A549 (cell line): ENCODE results near the gene TMEM117. TPM values are rescaled to one million over a fixed set of nuclear protein-coding genes. Genes with fewer than 3 reads are reported as not detected.

Experiments used
- ATAC-seq, 2 experiments: fragments of 200-7000 bp in 1 of 2; fragments of >200 bp in 1 of 2; cut with Nextera tagmentation in 1 of 2; cut with Tn5 transposase in 1 of 2; 3 replicates each; pipeline versions ENCODE4 v1.8.0 to v1.9.1; 2018 to 2020; ENCODE audit warnings: mild to moderate bottlenecking in 1 of 2, moderate library complexity in 1 of 2
- CTCF ChIA-PET: fragments of 300-600 bp; sonication (Branson Sonifier 250); formaldehyde crosslinking; extraction: SDS; loops from one replicate; lab custom pipeline; 2021; ENCODE audit warnings: antibody characterized with exemption, inconsistent platforms; lab: Yijun Ruan, JAX
- POLR2A ChIA-PET: fragments of 350-600 bp; formaldehyde crosslinking; extraction: SDS; loops from one replicate; lab custom pipeline; 2021; ENCODE audit warnings: antibody characterized with exemption, inconsistent platforms; lab: Yijun Ruan, JAX
- DNase-seq, 2 experiments: peaks; one replicate each; pipeline versions ENCODE4 v3.0.0 to v3.0.0-alpha.2; 2011 to 2016; ENCODE audit warnings: low read depth in 1 of 2, low spot score in 1 of 2
- FAIRE-seq: peaks from 2 replicates; lab custom pipeline; 2011; peaks lifted over from hg19 to GRCh38; lab: Jason Lieb, UNC
- H3K27ac ChIP-seq, 2 experiments: fragments of >200 bp; sonication (Bioruptor Twin); formaldehyde crosslinking; 3 replicates each; pipeline ENCODE4 v1.5.1; 2016 to 2017
- H3K4me1 ChIP-seq: fragments of >200 bp; sonication (Bioruptor Twin); formaldehyde crosslinking; 3 replicates; pipeline ENCODE4 v1.6.1; 2016
- H3K4me2 ChIP-seq: fragments of >200 bp; sonication (Bioruptor Twin); formaldehyde crosslinking; 3 replicates; pipeline ENCODE4 v1.6.1; 2016
- H3K4me3 ChIP-seq: fragments of >200 bp; sonication (Bioruptor Twin); formaldehyde crosslinking; 3 replicates; pipeline ENCODE4 v1.5.1; 2016
- H3K9me3 ChIP-seq: fragments of >200 bp; sonication (Bioruptor Twin); formaldehyde crosslinking; 3 replicates; pipeline ENCODE4 v1.6.1; 2016
- CHD4 ChIP-seq: fragments of 200-600 bp; sonication (generic); IDR thresholded peaks from 2 replicates; pipeline ENCODE4 v1.6.1; 2016; ENCODE audit warnings: antibody characterized with exemption, mild to moderate bottlenecking, borderline replicate concordance
- ESRRA ChIP-seq: fragments of 150-350 bp; IDR thresholded peaks from 2 replicates; pipeline ENCODE4 v1.6.1; 2014; ENCODE audit warnings: mild to moderate bottlenecking, low read length, borderline replicate concordance
- HOXA7 ChIP-seq: fragments of 250-450 bp; sonication (Bioruptor Pico); IDR thresholded peaks from 2 replicates; pipeline ENCODE4 v1.5.0; 2020; ENCODE audit warnings: mild to moderate bottlenecking, moderate library complexity
- KDM1A ChIP-seq: fragments of 200-600 bp; sonication (generic); IDR thresholded peaks from 2 replicates; pipeline ENCODE4 v1.6.1; 2016; ENCODE audit warnings: low read depth, mild to moderate bottlenecking
- MAFK ChIP-seq: fragments of 450-650 bp; IDR thresholded peaks from 2 replicates; pipeline ENCODE4 v1.6.1; 2014; ENCODE audit not compliant: partially characterized antibody
- NPAS2 ChIP-seq: fragments of 250-450 bp; sonication (Bioruptor Pico); IDR thresholded peaks from 2 replicates; pipeline ENCODE4 v1.8.0; 2022; ENCODE audit warnings: mild to moderate bottlenecking, moderate library complexity, borderline replicate concordance
- NR3C1 ChIP-seq: fragments of >200 bp; sonication (Bioruptor Twin); formaldehyde crosslinking; IDR thresholded peaks from 3 replicates; pipeline ENCODE4 v1.6.1; 2017
- PHF8 ChIP-seq: fragments of 200-600 bp; sonication (generic); IDR thresholded peaks from 2 replicates; pipeline ENCODE4 v1.6.1; 2016; ENCODE audit warnings: low read depth, mild to moderate bottlenecking, antibody characterized with exemption, moderate library complexity, borderline replicate concordance
- RAD21 ChIP-seq, 2 experiments: fragments of >200 bp in 1 of 2; sonication (Bioruptor Twin) in 1 of 2; formaldehyde crosslinking in 1 of 2; IDR thresholded peaks in 1 of 2; conservative IDR thresholded peaks in 1 of 2; 2 replicates in 1 of 2; 3 replicates in 1 of 2; pipeline ENCODE4 v1.6.1; 2012 to 2018; ENCODE audit warnings: inconsistent platforms in 1 of 2
- RCOR1 ChIP-seq: fragments of 150-350 bp; IDR thresholded peaks from 2 replicates; pipeline ENCODE4 v1.6.1; 2014; ENCODE audit warnings: antibody characterized with exemption, low read length, low read depth
- TP53 ChIP-seq: fragments of 250-450 bp; sonication (Bioruptor Pico); IDR thresholded peaks from 2 replicates; pipeline ENCODE4 v1.5.0; 2021; ENCODE audit warnings: mild to moderate bottlenecking, moderate library complexity
- ZNF302 ChIP-seq: fragments of 250-450 bp; sonication (Bioruptor Pico); IDR thresholded peaks from 2 replicates; pipeline ENCODE4 v1.9.0; 2021; ENCODE audit warnings: inconsistent platforms, mild to moderate bottlenecking, moderate library complexity
- ZSCAN20 ChIP-seq: fragments of 250-450 bp; sonication (Bioruptor Pico); IDR thresholded peaks from 2 replicates; pipeline ENCODE4 v1.8.0; 2022; ENCODE audit warnings: mild to moderate bottlenecking, moderate library complexity
- WGBS: methylation state at CpG from one replicate; pipeline ENCODE4 v1.1.6; 2017; ENCODE audit errors: missing lambda C conversion rate; 5-methylcytosine and 5-hydroxymethylcytosine counted together
- polyA plus RNA-seq, 4 experiments: library from polyadenylated mRNA; depleted of rRNA in 3 of 4; stranded (reverse); fragments of >200 nt; fragmentation: RNase III in 1 of 4; extraction: RNeasy Plus Mini Kit Qiagen cat#74134 plus additional on column Dnase treatment in 1 of 4; gene quantifications; 2 replicates in 3 of 4; 3 replicates in 1 of 4; pipeline ENCODE4 v1.2.3, GENCODE V29; 2011 to 2017
- TF ChIP-seq, protein P1 (sequence below): fragments of >200 bp; sonication (Bioruptor Twin); formaldehyde crosslinking; IDR thresholded peaks from 2 replicates; pipeline ENCODE4 v1.6.1; 2016
- TF ChIP-seq, protein P2 (sequence below): fragments of >200 bp; sonication (Bioruptor Twin); formaldehyde crosslinking; IDR thresholded peaks from 3 replicates; pipeline ENCODE4 v1.5.1; 2016
- TF ChIP-seq, protein P3 (sequence below): fragments of 450-650 bp; IDR thresholded peaks from 2 replicates; pipeline ENCODE4 v1.6.1; 2014; ENCODE audit warnings: antibody characterized with exemption
- TF ChIP-seq, protein P4 (sequence below): fragments of 250-450 bp; sonication (Bioruptor Pico); IDR thresholded peaks from 2 replicates; pipeline ENCODE4 v1.5.0; 2021; ENCODE audit warnings: mild to moderate bottlenecking, moderate library complexity, borderline replicate concordance
- TF ChIP-seq, protein P5 (sequence below): IDR thresholded peaks from 2 replicates; pipeline ENCODE4 v1.6.1; 2012
- TF ChIP-seq, protein P6 (sequence below): fragments of 250-450 bp; sonication (Bioruptor Pico); IDR thresholded peaks from 2 replicates; pipeline ENCODE4 v1.5.0; 2020; ENCODE audit warnings: low read depth, mild to moderate bottlenecking, moderate library complexity

TMEM117 gene
- polyA plus RNA-seq, 2 of the 4 experiments (the other 2 are of a cell fraction), result 2.1 to 4.6 TPM

DNA sequence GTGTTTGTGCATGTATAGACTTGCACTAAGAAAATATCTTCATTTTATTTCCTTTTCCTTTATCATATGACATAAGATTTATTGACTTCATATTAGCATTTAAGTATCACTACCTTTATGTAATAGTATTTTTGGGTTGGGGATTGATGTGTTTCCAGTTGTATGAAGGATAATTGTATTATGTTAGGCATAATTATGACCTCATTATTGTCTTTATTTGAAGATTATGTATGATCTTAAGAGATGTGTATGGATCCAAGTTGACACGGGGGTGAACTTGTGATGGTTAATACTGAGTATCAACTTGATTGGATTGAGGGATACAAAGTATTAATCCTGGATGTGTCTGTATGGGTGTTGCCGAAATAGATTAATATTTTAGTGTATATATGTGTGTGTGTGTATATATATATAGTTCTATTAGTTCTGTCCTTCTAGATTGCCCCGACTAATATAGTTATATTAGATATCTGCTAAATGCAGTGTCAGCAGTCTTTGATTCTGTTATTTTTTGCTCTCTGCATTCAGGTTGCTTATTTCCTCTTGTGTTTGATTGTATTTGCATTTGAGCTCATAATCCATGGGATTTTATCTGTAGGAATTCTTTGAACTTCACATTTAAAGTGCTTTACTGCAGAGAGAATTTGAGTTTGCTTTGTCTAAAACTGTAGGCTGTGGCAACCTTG is 211.0 kb downstream of the TMEM117 start:
- 41% methylated on average over 3 of the region's 3 CpGs for WGBS
- no peaks in the 10 kb centered on the region for H3K9me3 ChIP-seq
- FAIRE-seq (no peak), ATAC-seq (no peak), DNase-seq (no peak)
- no peak overlapping the region for H3K27ac ChIP-seq
- ChIA-PET CTCF (no interaction called here), POLR2A (no interaction called here)
- no peak overlapping the region for H3K4me2 ChIP-seq
- H3K4me3 ChIP-seq, result no peak overlapping the region
- TF ChIP-seq, protein P1, sequence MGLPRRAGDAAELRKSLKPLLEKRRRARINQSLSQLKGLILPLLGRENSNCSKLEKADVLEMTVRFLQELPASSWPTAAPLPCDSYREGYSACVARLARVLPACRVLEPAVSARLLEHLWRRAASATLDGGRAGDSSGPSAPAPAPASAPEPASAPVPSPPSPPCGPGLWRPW, result no peak
- TF ChIP-seq MAFK, result peak; percentile 89
- no peaks in the 10 kb centered on the region for H3K4me1 ChIP-seq

DNA sequence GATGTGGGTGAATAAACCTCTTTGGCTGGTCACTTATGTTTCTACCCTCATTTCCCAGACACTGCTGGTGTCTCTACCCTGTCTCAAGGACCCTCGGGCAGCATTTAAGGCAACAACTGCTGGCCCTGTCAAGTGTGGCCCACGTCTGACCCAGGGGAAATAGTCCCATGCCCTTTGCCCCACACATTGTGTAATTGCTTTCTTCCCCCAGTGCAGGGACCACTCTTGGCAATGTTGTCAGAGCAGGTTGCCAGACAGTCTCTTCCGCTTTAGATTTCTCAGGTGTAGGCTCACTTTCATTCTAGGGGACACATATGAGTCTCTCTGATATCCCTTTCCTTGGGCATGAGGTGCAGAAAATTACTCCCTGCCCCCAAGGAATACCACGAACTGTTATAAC is 216.7 kb downstream of the TMEM117 start:
- Histone ChIP-seq H3K27ac (no peak overlapping the region), H3K4me2 (no peak overlapping the region), H3K4me1 (no peaks in the 10 kb centered on the region), H3K4me3 (no peak overlapping the region), H3K9me3 (no peaks in the 10 kb centered on the region)
- ChIA-PET POLR2A (no interaction called here), CTCF (no interaction called here)
- no peak for FAIRE-seq
- no peak for ATAC-seq
- WGBS, result 30% methylated on average over 4 of the region's 4 CpGs
- TF ChIP-seq, protein P2, sequence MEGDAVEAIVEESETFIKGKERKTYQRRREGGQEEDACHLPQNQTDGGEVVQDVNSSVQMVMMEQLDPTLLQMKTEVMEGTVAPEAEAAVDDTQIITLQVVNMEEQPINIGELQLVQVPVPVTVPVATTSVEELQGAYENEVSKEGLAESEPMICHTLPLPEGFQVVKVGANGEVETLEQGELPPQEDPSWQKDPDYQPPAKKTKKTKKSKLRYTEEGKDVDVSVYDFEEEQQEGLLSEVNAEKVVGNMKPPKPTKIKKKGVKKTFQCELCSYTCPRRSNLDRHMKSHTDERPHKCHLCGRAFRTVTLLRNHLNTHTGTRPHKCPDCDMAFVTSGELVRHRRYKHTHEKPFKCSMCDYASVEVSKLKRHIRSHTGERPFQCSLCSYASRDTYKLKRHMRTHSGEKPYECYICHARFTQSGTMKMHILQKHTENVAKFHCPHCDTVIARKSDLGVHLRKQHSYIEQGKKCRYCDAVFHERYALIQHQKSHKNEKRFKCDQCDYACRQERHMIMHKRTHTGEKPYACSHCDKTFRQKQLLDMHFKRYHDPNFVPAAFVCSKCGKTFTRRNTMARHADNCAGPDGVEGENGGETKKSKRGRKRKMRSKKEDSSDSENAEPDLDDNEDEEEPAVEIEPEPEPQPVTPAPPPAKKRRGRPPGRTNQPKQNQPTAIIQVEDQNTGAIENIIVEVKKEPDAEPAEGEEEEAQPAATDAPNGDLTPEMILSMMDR, result no peak
- TF ChIP-seq, protein P3, sequence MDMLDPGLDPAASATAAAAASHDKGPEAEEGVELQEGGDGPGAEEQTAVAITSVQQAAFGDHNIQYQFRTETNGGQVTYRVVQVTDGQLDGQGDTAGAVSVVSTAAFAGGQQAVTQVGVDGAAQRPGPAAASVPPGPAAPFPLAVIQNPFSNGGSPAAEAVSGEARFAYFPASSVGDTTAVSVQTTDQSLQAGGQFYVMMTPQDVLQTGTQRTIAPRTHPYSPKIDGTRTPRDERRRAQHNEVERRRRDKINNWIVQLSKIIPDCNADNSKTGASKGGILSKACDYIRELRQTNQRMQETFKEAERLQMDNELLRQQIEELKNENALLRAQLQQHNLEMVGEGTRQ, result no peak
- no peak for TF ChIP-seq HOXA7 (CRISPR knock-in tag)
- TF ChIP-seq NR3C1, result no peak
- TF ChIP-seq RAD21 (conservative IDR thresholded peaks at IDR 0.05 in 1 of 2, IDR thresholded peaks at IDR 0.05 in 1 of 2), result no peak
- DNase-seq, result no peak

DNA sequence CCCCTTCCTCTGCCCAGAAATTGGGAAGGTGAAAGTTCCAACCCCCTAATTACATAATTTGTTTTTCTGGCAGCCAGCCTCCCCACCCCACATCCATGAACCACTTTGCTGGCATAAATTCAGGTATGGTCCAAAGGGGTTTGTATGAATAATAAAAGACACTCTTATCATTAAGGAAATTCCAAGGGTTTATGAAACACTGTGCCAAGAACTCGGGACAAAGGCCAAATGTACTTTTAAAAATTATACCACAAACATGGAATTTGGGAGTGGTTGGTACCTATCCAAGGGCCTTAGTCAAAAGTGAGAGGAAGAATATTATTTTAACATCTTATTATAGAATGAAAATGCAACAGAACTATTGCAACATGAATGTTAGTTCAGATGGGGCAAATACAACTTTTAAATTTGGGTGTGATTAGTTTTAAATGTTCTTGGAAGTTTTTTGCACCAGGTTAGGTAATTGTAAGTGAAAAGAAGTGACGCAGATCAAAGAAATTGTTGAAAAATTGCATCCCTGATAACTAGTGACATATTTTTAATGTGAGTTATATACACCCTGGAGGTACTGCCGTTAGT is 217.8 kb downstream of the TMEM117 start:
- WGBS, result 43% methylated on average over 3 of the region's 3 CpGs
- CTCF ChIA-PET, result no interaction called here
- H3K27ac ChIP-seq, result no peak overlapping the region
- no peaks in the 10 kb centered on the region for H3K4me1 ChIP-seq
- H3K4me2 ChIP-seq, result no peak overlapping the region
- H3K4me3 ChIP-seq, result no peak overlapping the region
- POLR2A ChIA-PET, result no interaction called here
- TF ChIP-seq NR3C1, result no peak
- TF ChIP-seq, protein P3, result no peak
- no peak for TF ChIP-seq KDM1A
- TF ChIP-seq, protein P4, sequence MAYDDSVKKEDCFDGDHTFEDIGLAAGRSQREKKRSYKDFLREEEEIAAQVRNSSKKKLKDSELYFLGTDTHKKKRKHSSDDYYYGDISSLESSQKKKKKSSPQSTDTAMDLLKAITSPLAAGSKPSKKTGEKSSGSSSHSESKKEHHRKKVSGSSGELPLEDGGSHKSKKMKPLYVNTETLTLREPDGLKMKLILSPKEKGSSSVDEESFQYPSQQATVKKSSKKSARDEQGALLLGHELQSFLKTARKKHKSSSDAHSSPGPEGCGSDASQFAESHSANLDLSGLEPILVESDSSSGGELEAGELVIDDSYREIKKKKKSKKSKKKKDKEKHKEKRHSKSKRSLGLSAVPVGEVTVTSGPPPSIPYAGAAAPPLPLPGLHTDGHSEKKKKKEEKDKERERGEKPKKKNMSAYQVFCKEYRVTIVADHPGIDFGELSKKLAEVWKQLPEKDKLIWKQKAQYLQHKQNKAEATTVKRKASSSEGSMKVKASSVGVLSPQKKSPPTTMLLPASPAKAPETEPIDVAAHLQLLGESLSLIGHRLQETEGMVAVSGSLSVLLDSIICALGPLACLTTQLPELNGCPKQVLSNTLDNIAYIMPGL, result no peak
- no peak for TF ChIP-seq PHF8
- no peak for TF ChIP-seq ESRRA
- TF ChIP-seq, all 56 proteins: peak for 0
- no peak for FAIRE-seq
- H3K9me3 ChIP-seq, result no peaks in the 10 kb centered on the region
- ATAC-seq, result no peak
- DNase-seq, result no peak

DNA sequence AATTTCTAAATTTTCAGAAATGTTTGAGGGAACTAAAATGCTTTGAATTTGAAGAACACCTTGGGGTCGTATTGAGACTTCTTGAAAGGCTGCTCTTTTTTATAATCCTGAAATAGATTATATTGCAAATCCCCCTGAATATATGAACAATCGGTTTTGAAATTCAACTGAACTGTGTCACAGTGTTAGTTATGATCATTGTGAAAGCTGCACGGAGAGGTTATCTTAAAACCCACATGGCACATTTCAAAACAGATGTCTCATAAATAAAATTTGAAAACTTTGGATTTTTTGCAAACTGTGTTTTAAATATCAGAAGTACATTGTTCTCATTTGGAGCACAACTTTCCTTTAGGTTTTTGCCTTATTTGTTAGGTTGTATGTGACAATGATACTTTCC is 218.4 kb downstream of the TMEM117 start:
- Histone ChIP-seq H3K4me1 (no peaks in the 10 kb centered on the region), H3K4me2 (no peak overlapping the region), H3K9me3 (no peaks in the 10 kb centered on the region), H3K27ac (no peak overlapping the region), H3K4me3 (no peak overlapping the region)
- POLR2A ChIA-PET, result no interaction called here
- no peak for FAIRE-seq
- WGBS, result 42% methylated on average over 3 of the region's 3 CpGs
- CTCF ChIA-PET, result no interaction called here
- DNase-seq, result no peak
- no peak for ATAC-seq
- TF ChIP-seq, protein P4, result no peak
- TF ChIP-seq NPAS2 (CRISPR knock-in tag), result no peak
- no peak for TF ChIP-seq HOXA7 (CRISPR knock-in tag)
- no peak for TF ChIP-seq TP53 (CRISPR knock-in tag)
- no peak for TF ChIP-seq ZSCAN20 (CRISPR knock-in tag)
- TF ChIP-seq CHD4, result no peak
- no peak for TF ChIP-seq ZNF302
- TF ChIP-seq, protein P5, sequence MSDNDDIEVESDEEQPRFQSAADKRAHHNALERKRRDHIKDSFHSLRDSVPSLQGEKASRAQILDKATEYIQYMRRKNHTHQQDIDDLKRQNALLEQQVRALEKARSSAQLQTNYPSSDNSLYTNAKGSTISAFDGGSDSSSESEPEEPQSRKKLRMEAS, result no peak
- no peak for TF ChIP-seq RCOR1
- TF ChIP-seq, protein P6, sequence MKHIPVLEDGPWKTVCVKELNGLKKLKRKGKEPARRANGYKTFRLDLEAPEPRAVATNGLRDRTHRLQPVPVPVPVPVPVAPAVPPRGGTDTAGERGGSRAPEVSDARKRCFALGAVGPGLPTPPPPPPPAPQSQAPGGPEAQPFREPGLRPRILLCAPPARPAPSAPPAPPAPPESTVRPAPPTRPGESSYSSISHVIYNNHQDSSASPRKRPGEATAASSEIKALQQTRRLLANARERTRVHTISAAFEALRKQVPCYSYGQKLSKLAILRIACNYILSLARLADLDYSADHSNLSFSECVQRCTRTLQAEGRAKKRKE (CRISPR knock-in tag), result no peak
